B cell (primary cell): ENCODE results near the gene ARRDC3. TPM values are rescaled to one million over a fixed set of nuclear protein-coding genes. Genes with fewer than 3 reads are reported as not detected.
A peak's percentile ranks its signal among the peaks of the same experiment; 100 is the strongest.

Experiments
- ATAC-seq: fragments of 200-7000 bp; cut with Tn5 transposase; one replicate; pipeline ENCODE4 v1.10.0; 2021; ENCODE audit warnings: low read depth, mild to moderate bottlenecking, moderate number of reproducible peaks, moderate library complexity
- CTCF ChIA-PET: fragments of 350-600 bp; sonication (Branson Sonifier 250); formaldehyde crosslinking; loops from one replicate; lab custom pipeline; 2021; ENCODE audit warnings: antibody characterized with exemption, inconsistent platforms; lab: Charles Lee
- POLR2A ChIA-PET: fragments of 350-600 bp; sonication (Branson Sonifier 250); formaldehyde crosslinking; loops from one replicate; lab custom pipeline; 2021; ENCODE audit warnings: antibody characterized with exemption; lab: Charles Lee
- DNase-seq: peaks from one replicate; pipeline ENCODE4 v3.0.0; 2013
- H2AFZ ChIP-seq: 2 replicates; pipeline ENCODE4 v1.6.1; 2012; ENCODE audit warnings: mild to moderate bottlenecking, low read depth, low read length; ENCODE audit not compliant: insufficient read depth, poor library complexity, severe bottlenecking
- H3K27ac ChIP-seq, 2 donors: 1 replicate in 1 of 2; 2 replicates in 1 of 2; pipeline ENCODE4 v1.5.1; 2012 to 2013; ENCODE audit warnings: low read length in 2 of 2, mild to moderate bottlenecking in 2 of 2, moderate library complexity in 1 of 2
- H3K27me3 ChIP-seq, 4 experiments: fragments of 200-600 bp in 1 of 4; sonication (generic) in 1 of 4; replicated peaks in 1 of 4; 1 replicate in 2 of 4; 2 replicates in 2 of 4; pipeline versions ENCODE4 v1.6.1 to v1.7.0; 2013 to 2016; ENCODE audit warnings: low read length in 3 of 4, mild to moderate bottlenecking in 2 of 4, mixed read lengths in 1 of 4, moderate library complexity in 1 of 4; ENCODE audit not compliant: insufficient read depth in 4 of 4, control insufficient read depth in 3 of 4; ENCODE audit errors: control extremely low read depth in 1 of 4
- H3K36me3 ChIP-seq, 2 experiments: replicated peaks in 1 of 2; 1 replicate in 1 of 2; 2 replicates in 1 of 2; pipeline versions ENCODE4 v1.6.1 to v1.7.1; 2013; ENCODE audit warnings: low read length in 1 of 2; ENCODE audit not compliant: insufficient read depth in 2 of 2, control insufficient read depth in 1 of 2; ENCODE audit errors: control extremely low read depth in 1 of 2, extremely low read depth in 1 of 2
- H3K4me1 ChIP-seq, 2 donors: fragments of 200-600 bp in 1 of 2; sonication (generic) in 1 of 2; 1 replicate in 1 of 2; 2 replicates in 1 of 2; pipeline versions ENCODE4 v1.5.1 to v1.6.1; 2013 to 2017; ENCODE audit warnings: low read length in 2 of 2; ENCODE audit not compliant: control insufficient read depth in 2 of 2, insufficient read depth in 2 of 2
- H3K4me2 ChIP-seq: replicated peaks from 2 replicates; pipeline ENCODE3; 2012; ENCODE audit warnings: mild to moderate bottlenecking, low read depth, low read length; ENCODE audit not compliant: poor library complexity, severe bottlenecking
- H3K4me3 ChIP-seq, 5 experiments: fragments of 200-600 bp in 1 of 5; sonication (generic) in 1 of 5; 1 replicate in 3 of 5; 2 replicates in 2 of 5; pipeline versions ENCODE4 v1.5.1 to v1.7.0; 2011 to 2016; ENCODE audit warnings: low read length in 4 of 5, mild to moderate bottlenecking in 4 of 5, low read depth in 2 of 5, control low read depth in 1 of 5, moderate library complexity in 1 of 5; ENCODE audit not compliant: insufficient read depth in 1 of 5; ENCODE audit errors: control extremely low read depth in 1 of 5, extremely low read depth in 1 of 5
- H3K79me2 ChIP-seq: fragments of 200-600 bp; sonication (generic); one replicate; pipeline ENCODE4 v1.6.0; 2016; ENCODE audit warnings: low read length; ENCODE audit not compliant: control insufficient read depth, insufficient read depth
- H3K9ac ChIP-seq: fragments of 200-600 bp; sonication (generic); 2 replicates; pipeline ENCODE4 v1.6.1; 2017; ENCODE audit warnings: mild to moderate bottlenecking, low read length, moderate library complexity
- H3K9me3 ChIP-seq, 3 donors: one replicate each; pipeline versions ENCODE4 v1.6.1 to v1.7.1; 2013; ENCODE audit warnings: low read length in 2 of 3; ENCODE audit not compliant: control insufficient read depth in 2 of 3, insufficient read depth in 1 of 3; ENCODE audit errors: control extremely low read depth in 1 of 3
- H4K20me1 ChIP-seq: 2 replicates; pipeline ENCODE4 v1.6.0; 2012; ENCODE audit warnings: mild to moderate bottlenecking, low read length; ENCODE audit not compliant: insufficient read depth, control insufficient read depth, poor library complexity, severe bottlenecking
- H3K27ac Mint-ChIP-seq: one replicate; pipeline ENCODE4 v1.8.0; 2021; ENCODE audit warnings: mixed read lengths
- H3K27me3 Mint-ChIP-seq: one replicate; pipeline ENCODE4 v1.8.0; 2021; ENCODE audit warnings: mixed read lengths
- H3K4me1 Mint-ChIP-seq: one replicate; pipeline ENCODE4 v1.8.0; 2021; ENCODE audit warnings: mixed read lengths
- H3K4me3 Mint-ChIP-seq: one replicate; pipeline ENCODE4 v1.8.0; 2021; ENCODE audit warnings: mixed read lengths
- H3K9me3 Mint-ChIP-seq: one replicate; pipeline ENCODE4 v1.8.0; 2022; ENCODE audit warnings: mixed read lengths; ENCODE audit not compliant: insufficient read depth
- CTCF ChIP-seq: fragments of 200-600 bp; IDR thresholded peaks from one replicate; pipeline ENCODE4 v1.8.0; 2022; ENCODE audit warnings: antibody characterized with exemption, mild to moderate bottlenecking
- EZH2 ChIP-seq: IDR thresholded peaks from 2 replicates; pipeline ENCODE4 v1.6.1; 2012; ENCODE audit warnings: borderline replicate concordance, low read depth, mild to moderate bottlenecking, moderate library complexity, low read length; ENCODE audit not compliant: insufficient read depth, poor library complexity, severe bottlenecking
- WGBS: methylation state at CpG from one replicate; pipeline ENCODE4 v1.1.5; 2013; ENCODE audit warnings: missing lambda C conversion rate; ENCODE audit not compliant: insufficient coverage; 5-methylcytosine and 5-hydroxymethylcytosine counted together
- intact Hi-C: fragments of 100-400 bp; cut with micrococcal nuclease; formaldehyde crosslinking; loops from one replicate; pipeline ENCODE4 v1.10.0; 2022
- polyA plus RNA-seq: library from polyadenylated mRNA; depleted of rRNA; stranded (reverse); fragments of >200 nt; gene quantifications from 2 replicates; pipeline ENCODE4 v1.2.3, GENCODE V29; 2012
- total RNA-seq, 2 donors: library from RNA; stranded (reverse); fragments of 120-200 nt in 1 of 2; gene quantifications; 1 replicate in 1 of 2; 2 replicates in 1 of 2; pipeline versions ENCODE4 v1.2.3 to v1.2.4, GENCODE V29; 2013 to 2022

ARRDC3 gene
- total and polyA plus RNA-seq, 2 donors (not counting 1 experiment from before 2014, with no cell fraction given): 52.9 to 84.9 TPM

GRCh38 chr5:91374893-91375520, 8.1 kb downstream of the ARRDC3 start:
- H3K4me3 Mint-ChIP-seq: no peak overlapping the region
- H3K27me3 ChIP-seq: no peaks in the 10 kb centered on the region
- ATAC-seq (no peak), DNase-seq (no peak)
- WGBS: no CpG with 5 or more reads among the region's 6 CpGs
- H3K27me3 Mint-ChIP-seq: no peaks in the 10 kb centered on the region
- intact Hi-C loops: no loop called here
- ChIA-PET CTCF (interaction anchor here (1.1 to 1.5 kb wide), 3 partner anchors 9 to 153 kb away, joined by 3 to 7 read pairs (median 3); no protein-coding TSS in a partner anchor), POLR2A (interaction anchor here (1.5 kb wide), 1 partner anchor 63 kb away, joined by 3 read pairs; no protein-coding TSS in a partner anchor)
- H3K4me1 ChIP-seq: peaks cover 3 to 8% of the 10 kb centered on the region in 2 donors
- H3K4me2 ChIP-seq: no peak overlapping the region
- peaks cover 34 to 71% of the 10 kb centered on the region in 2 experiments for H3K36me3 ChIP-seq
- H2AFZ ChIP-seq: no peak overlapping the region
- no peak for TF ChIP-seq CTCF
- no peak for TF ChIP-seq EZH2
- H3K27ac Mint-ChIP-seq: peak overlapping the region; percentile 42
- H4K20me1 ChIP-seq: peaks cover 24% of the 10 kb centered on the region
- peaks cover 26% of the 10 kb centered on the region for H3K4me1 Mint-ChIP-seq
- no peak overlapping the region for H3K9ac ChIP-seq
- peaks cover 28% of the 10 kb centered on the region for H3K79me2 ChIP-seq
- H3K9me3 Mint-ChIP-seq: no peaks in the 10 kb centered on the region
- H3K27ac ChIP-seq: peak overlapping the region in 1 of 2 donors; percentile 65
- no peak overlapping the region for H3K4me3 ChIP-seq
- H3K9me3 ChIP-seq: no peaks in the 10 kb centered on the region

- no peak overlapping the region for H3K4me2 ChIP-seq
- Mint-ChIP-seq H3K27ac (no peak overlapping the region), H3K4me1 (peaks cover 17% of the 10 kb centered on the region), H3K9me3 (no peaks in the 10 kb centered on the region), H3K4me3 (no peak overlapping the region), H3K27me3 (no peaks in the 10 kb centered on the region)
- POLR2A ChIA-PET: no interaction called here
- WGBS: no CpG with 5 or more reads among the region's 5 CpGs
- H3K9ac ChIP-seq: no peak overlapping the region
- CTCF ChIA-PET: interaction anchor here (4.0 kb wide), 1 partner anchor 12 kb away, joined by 23 read pairs; no protein-coding TSS in a partner anchor
- peaks cover 37 to 85% of the 10 kb centered on the region in 2 experiments for H3K36me3 ChIP-seq
- no peak overlapping the region for H2AFZ ChIP-seq
- H3K27ac ChIP-seq: peak overlapping the region in 1 of 2 donors; percentile 47
- H3K79me2 ChIP-seq: peaks cover 16% of the 10 kb centered on the region
- ATAC-seq: no peak
- H3K4me1 ChIP-seq: peaks cover 0 to 3% of the 10 kb centered on the region in 2 donors
- H3K9me3 ChIP-seq: no peaks in the 10 kb centered on the region
- no peak overlapping the region for H3K4me3 ChIP-seq
- H4K20me1 ChIP-seq: peaks cover 33% of the 10 kb centered on the region
- TF ChIP-seq EZH2: no peak
- no peak for TF ChIP-seq CTCF
- intact Hi-C loops: no loop called here
- DNase-seq: no peak
- H3K27me3 ChIP-seq: no peaks in the 10 kb centered on the region
Observed at GRCh38 chr5:91373600-91373999, 9.5 kb downstream of the ARRDC3 start.
